Testis (tissue), 2 donors: ENCODE results near the gene ACSS1.

Source experiments
- CTCF ChIP-seq, 3 experiments: fragments of 450-650 bp in 2 of 3; fragments of 200-600 bp in 1 of 3; sonication (generic) in 1 of 3; IDR thresholded peaks; one replicate each; pipeline ENCODE4 v1.5.1; 2016 to 2019; ENCODE audit warnings: antibody characterized with exemption in 3 of 3, mild to moderate bottlenecking in 2 of 3, moderate library complexity in 1 of 3
- POLR2A ChIP-seq: fragments of 450-650 bp; IDR thresholded peaks from one replicate; pipeline ENCODE4 v1.6.1; 2017; ENCODE audit warnings: antibody characterized with exemption, mild to moderate bottlenecking, moderate library complexity

- TF ChIP-seq CTCF (IDR thresholded peaks at IDR 0.05) (no peak), POLR2A (no peak)
These were observed 62.0 kb downstream of the ACSS1 start for GRCh38 chr20:24995741-24996448.
